Ishikawa (cell line): ENCODE results near the gene TMED9.

Experiments used
- CEBPB ChIP-seq: IDR thresholded peaks from 2 replicates; pipeline ENCODE4 v1.6.1; 2012
- CREB1 ChIP-seq: IDR thresholded peaks from 2 replicates; pipeline ENCODE4 v1.6.1; 2012; ENCODE audit warnings: low read depth
- EGR1 ChIP-seq: IDR thresholded peaks from 2 replicates; pipeline ENCODE4 v1.6.1; 2012
- EP300 ChIP-seq: IDR thresholded peaks from 2 replicates; pipeline ENCODE4 v1.6.1; 2012; ENCODE audit warnings: borderline replicate concordance
- FOXM1 ChIP-seq: IDR thresholded peaks from 2 replicates; pipeline ENCODE4 v1.6.1; 2012; ENCODE audit warnings: low read depth, borderline replicate concordance
- MAX ChIP-seq: IDR thresholded peaks from 2 replicates; pipeline ENCODE4 v1.6.1; 2012
- NFIC ChIP-seq: IDR thresholded peaks from 2 replicates; pipeline ENCODE4 v1.6.1; 2012
- RAD21 ChIP-seq: IDR thresholded peaks from 2 replicates; pipeline ENCODE4 v1.6.1; 2012; ENCODE audit warnings: low read depth
- REST ChIP-seq: IDR thresholded peaks from 2 replicates; pipeline ENCODE4 v1.6.1; 2012; ENCODE audit warnings: low read depth, mild to moderate bottlenecking
- TAF1 ChIP-seq: IDR thresholded peaks from 2 replicates; pipeline ENCODE4 v1.6.1; 2012; ENCODE audit warnings: low read depth, mild to moderate bottlenecking
- TCF12 ChIP-seq: IDR thresholded peaks from 2 replicates; pipeline ENCODE4 v1.6.1; 2012; ENCODE audit warnings: low read depth
- TEAD4 ChIP-seq: IDR thresholded peaks from 2 replicates; pipeline ENCODE4 v1.6.1; 2012
- USF1 ChIP-seq: IDR thresholded peaks from 2 replicates; pipeline ENCODE4 v1.6.1; 2012
- YY1 ChIP-seq: IDR thresholded peaks from 2 replicates; pipeline ENCODE4 v1.6.1; 2012; ENCODE audit warnings: low read depth
- ZBTB7A ChIP-seq: IDR thresholded peaks from 2 replicates; pipeline ENCODE4 v1.6.1; 2012; ENCODE audit warnings: low read depth

TMED9 gene

GRCh38 chr5:177608243-177609075, 16.5 kb downstream of the TMED9 start:
- TF ChIP-seq MAX (no peak), TEAD4 (no peak), EGR1 (no peak), CREB1 (no peak)

GRCh38 chr5:177609076-177610059, 17.4 kb downstream of the TMED9 start:
- TF ChIP-seq EGR1 (no peak), FOXM1 (no peak), EP300 (no peak), TEAD4 (no peak), USF1 (no peak), ZBTB7A (no peak), CREB1 (no peak), TCF12 (no peak), RAD21 (no peak), CEBPB (no peak), NFIC (no peak), TAF1 (no peak), REST (no peak), MAX (no peak), YY1 (no peak)

GRCh38 chr5:177610131-177610769, 18.2 kb downstream of the TMED9 start:
- TF ChIP-seq USF1, result no peak
- no peak for TF ChIP-seq RAD21
- TF ChIP-seq EP300, result no peak
- no peak for TF ChIP-seq TEAD4
- TF ChIP-seq ZBTB7A, result no peak
- TF ChIP-seq EGR1, result no peak
- no peak for TF ChIP-seq CREB1

GRCh38 chr5:177610770-177611445, 18.9 kb downstream of the TMED9 start:
- no peak for TF ChIP-seq RAD21
- TF ChIP-seq TCF12, result no peak
- no peak for TF ChIP-seq CREB1

- TF ChIP-seq USF1, result no peak
- TF ChIP-seq CEBPB, result no peak
- TF ChIP-seq NFIC, result no peak
- TF ChIP-seq YY1, result no peak
- no peak for TF ChIP-seq EP300
- TF ChIP-seq RAD21, result no peak
- no peak for TF ChIP-seq TEAD4
- no peak for TF ChIP-seq FOXM1
- no peak for TF ChIP-seq TAF1
- TF ChIP-seq EGR1, result no peak
- TF ChIP-seq TCF12, result no peak
- TF ChIP-seq CREB1, result no peak
Measured at GRCh38 chr5:177611446-177612214, 19.6 kb downstream of the TMED9 start.
